ENCODE data around the gene PARD6G.

Gene PARD6G

DNA sequence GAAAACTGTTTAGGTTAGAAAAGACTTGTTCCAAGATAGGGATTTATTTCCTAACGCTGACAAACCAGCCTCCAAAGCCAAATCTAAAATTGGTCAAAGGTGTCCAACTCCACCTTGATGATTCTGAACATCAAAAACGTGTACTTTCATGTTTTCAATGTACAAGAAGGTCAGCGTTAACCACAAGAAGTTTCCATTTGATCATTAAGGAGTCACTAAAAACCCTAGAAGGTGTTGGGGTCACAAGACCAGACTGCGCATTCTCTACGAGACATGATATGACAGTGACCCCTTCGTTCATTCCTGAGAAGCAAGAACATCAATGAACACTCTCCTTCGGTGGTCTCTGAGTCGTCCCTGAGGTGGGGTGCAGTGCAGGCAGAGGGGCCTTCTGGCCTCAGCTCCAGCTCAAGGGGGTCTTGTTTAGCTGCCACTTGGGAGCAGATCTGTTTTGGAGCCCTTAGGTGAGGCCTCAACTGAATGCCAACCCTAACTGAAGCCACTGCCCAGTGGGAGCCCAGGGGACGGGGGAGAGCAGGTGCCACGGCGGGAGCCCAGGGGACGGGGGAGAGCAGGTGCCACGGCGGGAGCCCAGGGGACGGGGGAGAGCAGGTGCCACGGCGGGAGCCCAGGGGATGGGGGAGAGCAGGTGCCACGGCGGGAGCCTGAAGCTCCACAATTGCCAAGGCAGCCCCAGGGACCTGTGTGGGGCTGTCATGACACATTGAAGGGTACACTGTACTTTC, 55.2 kb downstream of the PARD6G start:
- no peak for DNase-seq (ENCODE audit: low read depth in 2 of 2, low spot score in 1 of 2)

DNA sequence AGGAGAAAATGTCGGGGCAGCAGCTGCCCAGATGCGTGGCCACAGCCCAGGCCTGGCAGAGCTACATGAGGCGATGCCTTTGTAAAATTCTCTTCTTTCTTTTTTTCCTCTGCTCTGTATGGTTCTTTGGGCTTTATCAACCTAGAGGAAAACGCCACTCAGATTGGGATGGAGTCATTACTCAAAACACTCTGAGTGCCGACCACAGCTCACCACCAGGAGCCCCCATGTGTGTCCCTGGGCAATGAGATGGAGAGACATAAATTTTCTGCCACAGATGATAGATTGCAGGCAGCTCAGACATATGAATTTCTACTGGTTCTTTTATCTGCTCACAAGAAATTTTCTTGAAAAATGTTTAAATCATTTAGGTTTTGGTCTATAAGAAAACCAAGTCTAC, 56.0 kb downstream of the PARD6G start:
- DNase-seq (ENCODE audit: low read depth in 2 of 2, low spot score in 1 of 2), result no peak

GRCh38 chr18:80190311-80190710, 57.0 kb downstream of the PARD6G start:
- DNase-seq (ENCODE audit: low read depth in 2 of 2, low spot score in 1 of 2), result no peak

GRCh38 chr18:80189531-80189865, 57.8 kb downstream of the PARD6G start:
- DNase-seq (ENCODE audit: low read depth in 2 of 2, low spot score in 1 of 2), result no peak

DNA sequence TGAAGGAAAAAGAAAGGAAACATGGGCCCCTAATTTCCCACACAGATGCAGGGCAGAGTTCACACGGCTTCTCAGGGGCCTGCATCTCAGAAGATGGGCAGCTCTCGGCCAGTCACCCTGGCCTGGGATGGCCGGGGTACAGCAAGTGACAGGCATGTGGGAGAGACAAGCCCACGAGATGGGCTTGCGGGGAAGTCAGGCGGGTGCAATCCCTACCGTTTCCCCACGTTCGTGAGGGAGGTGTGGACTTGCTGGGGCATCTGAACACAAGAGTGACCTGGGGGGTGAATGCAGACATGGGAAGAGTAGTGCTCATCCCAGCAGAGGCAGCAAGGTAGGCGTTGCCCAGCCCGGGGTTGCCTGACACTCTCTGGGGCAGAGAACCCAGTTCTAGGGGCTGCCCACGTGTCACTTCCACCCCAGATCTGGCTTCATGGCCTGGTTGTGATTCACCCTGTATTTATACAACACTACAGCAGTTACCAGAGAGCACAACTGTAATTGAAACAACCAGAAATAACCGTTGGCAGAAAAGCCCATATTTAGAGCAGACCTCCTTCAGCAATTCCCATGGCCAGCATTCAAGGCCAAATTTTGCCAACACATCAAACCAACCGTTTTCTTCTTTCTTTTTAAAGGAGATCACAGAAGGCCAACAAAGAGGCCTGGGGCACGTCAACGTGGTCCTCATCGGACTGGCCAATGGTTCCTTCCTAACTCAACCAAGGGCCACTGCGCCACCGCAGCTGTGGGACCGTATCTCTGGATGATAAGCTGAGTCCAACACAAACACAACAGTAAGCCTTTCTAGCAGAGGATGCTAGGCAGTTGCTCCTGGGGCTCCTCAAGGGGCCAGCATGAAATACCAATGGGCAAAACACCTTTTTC, 58.4 kb downstream of the PARD6G start:
- no peak for DNase-seq (ENCODE audit: low read depth in 2 of 2, low spot score in 1 of 2)

GRCh38 chr18:80187956-80188642, 59.2 kb downstream of the PARD6G start:
- no peak for DNase-seq (ENCODE audit: low read depth in 2 of 2, low spot score in 1 of 2)

DNA sequence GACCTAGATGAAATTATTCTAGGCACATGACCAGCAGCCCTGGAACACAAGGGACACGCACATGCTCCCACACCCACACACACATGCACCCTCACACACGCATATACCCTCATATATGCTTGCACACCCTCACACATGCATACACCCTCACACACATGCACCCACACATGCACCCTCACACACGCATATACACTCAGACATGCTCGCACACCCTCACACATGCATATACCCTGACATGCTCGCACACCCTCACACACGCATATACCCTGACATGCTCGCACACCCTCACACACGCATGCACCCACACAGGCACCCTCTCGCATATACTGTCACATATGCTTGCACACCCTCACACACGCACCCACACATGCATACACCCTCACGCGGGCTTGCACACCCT, 61.8 kb downstream of the PARD6G start:
- DNase-seq (ENCODE audit: low read depth in 2 of 2, low spot score in 1 of 2), result no peak

DNA sequence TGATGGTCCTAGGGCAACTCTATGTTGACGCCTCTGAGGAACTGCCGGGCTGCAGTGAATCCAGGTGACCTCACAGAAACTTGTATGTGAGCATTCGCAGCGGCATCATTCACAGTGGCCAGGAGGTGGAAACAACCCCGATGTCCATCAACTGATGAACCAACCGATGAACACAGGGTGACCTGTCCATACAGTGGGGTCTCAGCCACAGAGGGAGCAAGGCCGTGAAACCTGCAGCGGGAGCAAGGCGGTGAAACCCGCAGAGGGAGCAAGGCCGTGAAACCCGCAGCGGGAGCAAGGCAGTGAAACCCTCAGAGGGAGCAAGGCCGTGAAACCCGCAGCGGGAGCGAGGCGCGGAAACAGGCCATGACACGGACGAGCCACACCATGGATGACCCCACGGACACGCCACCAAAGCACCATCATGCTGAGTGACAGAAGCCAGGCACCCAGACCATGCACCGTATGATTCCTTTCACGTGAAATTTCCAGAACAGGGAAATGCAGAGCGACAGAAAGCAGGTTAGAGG, 63.0 kb downstream of the PARD6G start:
- no peak for DNase-seq (ENCODE audit: low read depth in 2 of 2, low spot score in 1 of 2)

- DNase-seq (ENCODE audit: low read depth in 2 of 2, low spot score in 1 of 2), result no peak
Measured at GRCh38 chr18:80183273-80184050, 63.9 kb downstream of the PARD6G start.

DNA sequence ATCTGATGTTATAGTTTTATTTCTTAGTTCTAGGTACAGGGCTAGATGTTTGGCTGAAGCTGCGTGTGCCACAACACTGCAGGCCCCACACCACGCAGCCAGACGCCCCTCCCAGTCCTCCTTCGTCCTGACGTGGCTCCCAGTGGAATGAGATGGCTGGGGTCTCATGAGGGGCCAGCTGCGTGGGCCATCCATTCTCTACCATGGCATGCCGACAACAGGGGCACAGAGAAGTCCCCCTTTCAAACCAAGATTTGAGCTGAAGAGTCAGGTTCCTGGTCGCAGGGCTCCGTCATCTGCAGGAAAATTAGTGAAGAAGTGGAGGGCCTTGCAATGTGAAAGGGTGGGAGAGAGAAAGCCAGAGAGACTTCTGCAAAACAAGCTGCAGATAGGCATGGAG, 64.5 kb downstream of the PARD6G start:
- DNase-seq (ENCODE audit: low read depth in 2 of 2, low spot score in 1 of 2), result no peak

DNA sequence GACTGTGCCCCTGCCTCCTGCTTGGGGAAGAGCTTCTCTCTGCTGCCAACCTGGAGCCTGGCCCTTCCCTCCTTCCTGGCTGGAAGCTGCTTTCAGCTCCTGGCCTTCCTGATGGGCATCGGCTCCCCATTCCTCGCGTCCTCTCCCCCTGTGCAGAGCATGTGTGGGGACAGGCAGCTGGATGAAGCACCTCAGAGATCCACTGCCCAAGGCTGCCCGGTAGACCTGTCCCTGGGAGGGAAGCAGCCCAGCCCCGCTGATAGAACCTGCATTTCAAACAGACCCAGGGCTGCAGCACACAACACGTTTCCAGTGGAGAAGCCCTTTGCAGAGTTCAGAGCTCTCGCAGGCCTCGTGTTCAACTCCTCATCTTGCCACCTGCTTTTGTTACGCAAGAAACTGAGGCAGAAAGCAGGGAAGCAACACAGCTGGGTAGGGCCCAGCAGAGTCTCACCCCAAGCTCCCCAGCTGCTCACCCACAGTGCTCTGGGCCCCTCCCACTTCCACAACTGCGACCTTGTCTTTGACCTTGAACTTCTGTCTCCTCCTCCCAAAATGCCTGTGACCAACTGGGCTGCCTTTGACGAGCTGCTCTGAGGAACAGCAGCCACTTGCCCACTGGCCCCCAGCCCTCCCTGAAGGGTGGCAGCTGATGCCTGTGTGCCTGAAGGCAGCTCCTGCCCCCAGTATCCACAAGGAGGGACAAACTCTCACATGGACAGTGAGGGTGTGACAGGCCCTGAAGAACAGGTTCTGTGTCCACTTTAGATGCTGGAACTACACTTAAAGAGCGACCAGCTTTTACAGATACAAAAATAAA, 65.5 kb downstream of the PARD6G start:
- no peak for DNase-seq (ENCODE audit: low read depth in 2 of 2, low spot score in 1 of 2)

GRCh38 chr18:80180778-80181564, 66.3 kb downstream of the PARD6G start:
- DNase-seq (ENCODE audit: low read depth in 2 of 2, low spot score in 1 of 2), result no peak

- no peak for DNase-seq (ENCODE audit: low read depth in 2 of 2, low spot score in 1 of 2)
Measured at GRCh38 chr18:80179857-80180558, 67.3 kb downstream of the PARD6G start.

DNA sequence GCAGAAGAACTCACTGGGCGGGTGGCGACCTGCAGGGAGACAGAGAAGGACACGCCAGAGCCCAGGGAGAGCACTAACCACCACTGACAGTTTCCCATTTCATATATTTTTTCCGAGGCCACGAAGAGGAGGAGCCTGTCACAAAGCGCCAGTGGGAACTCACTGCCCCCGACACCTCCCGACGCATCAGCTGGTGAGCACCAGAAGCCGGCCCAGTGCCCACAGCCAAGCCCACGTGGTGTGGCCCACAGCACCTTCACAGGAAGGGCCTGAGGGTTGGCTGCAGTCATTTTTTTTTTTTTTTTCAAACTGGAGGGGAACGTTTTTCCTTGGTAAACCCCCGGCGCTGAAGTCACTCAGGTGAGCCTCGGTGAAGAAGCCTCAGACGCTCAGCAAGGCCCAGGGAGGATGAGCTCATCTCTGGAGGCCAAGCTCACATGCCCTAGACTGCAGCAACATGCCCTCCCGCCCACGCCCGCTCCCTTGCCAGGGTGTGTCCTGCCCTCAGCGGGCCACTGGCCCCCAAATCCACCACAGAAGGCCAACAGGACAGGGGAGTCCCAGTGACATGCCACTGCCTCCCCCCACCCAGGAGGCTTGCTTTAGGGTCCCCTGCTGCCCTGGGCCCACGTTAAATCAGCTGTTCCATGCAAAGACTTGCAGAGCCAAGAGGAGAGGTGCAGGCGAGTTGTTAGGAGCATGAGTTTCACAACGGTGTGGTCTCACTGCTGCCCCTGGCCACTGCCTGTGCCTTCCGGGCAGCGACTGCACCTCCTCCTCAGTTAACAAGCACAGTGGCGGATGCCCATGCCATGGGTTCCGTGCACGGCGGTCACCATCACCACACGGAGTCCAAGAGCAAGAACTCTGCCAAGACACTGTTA, 68.1 kb downstream of the PARD6G start:
- no peak for DNase-seq (ENCODE audit: low read depth in 2 of 2, low spot score in 1 of 2)

DNA sequence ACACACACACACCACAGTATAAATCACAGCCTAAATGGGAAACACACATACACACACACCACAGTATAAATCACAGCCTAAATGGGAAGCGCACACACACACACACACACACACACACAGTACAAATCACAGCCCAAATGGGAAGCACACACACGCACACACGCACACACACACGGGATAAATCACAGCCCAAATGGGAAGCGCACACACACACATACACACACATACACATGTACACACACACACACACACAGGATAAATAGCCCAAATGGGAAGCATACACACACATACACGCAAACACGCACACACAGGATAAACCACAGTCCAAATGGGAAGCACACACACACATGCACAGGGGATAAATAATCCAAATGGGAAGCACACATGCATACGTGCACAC, 70.2 kb downstream of the PARD6G start:
- no peak for DNase-seq (ENCODE audit: low read depth in 2 of 2, low spot score in 1 of 2)

- DNase-seq (ENCODE audit: low read depth in 2 of 2, low spot score in 1 of 2), result no peak
Measured at GRCh38 chr18:80176334-80177073, 70.8 kb downstream of the PARD6G start.
